22Rv1 (cell line): ENCODE measurements around the gene ENPP4.

Experiments used
- CTCF ChIP-seq: fragments of 450-650 bp; IDR thresholded peaks from 2 replicates; pipeline ENCODE4 v1.5.1; 2017; ENCODE audit warnings: mild to moderate bottlenecking
- ZFX ChIP-seq: fragments of 450-650 bp; IDR thresholded peaks from 2 replicates; pipeline ENCODE4 v1.6.1; 2017; ENCODE audit warnings: antibody characterized with exemption, borderline replicate concordance

- TF ChIP-seq CTCF (no peak), ZFX (no peak)
Observed at GRCh38 chr6:46113370-46113769, 16.4 kb upstream of the ENPP4 start.
